Mucosa of rectum (tissue), 2 donors: ENCODE measurements around the gene CYP26B1.

ENCODE experiments used
- H3K27ac ChIP-seq, 2 donors: one replicate each; pipeline ENCODE4 v1.7.0; 2013; ENCODE audit warnings: inconsistent platforms in 2 of 2, low read depth in 2 of 2, low read length in 2 of 2
- H3K27me3 ChIP-seq, 2 donors: one replicate each; pipeline ENCODE4 v1.7.0; 2013; ENCODE audit warnings: low read length in 2 of 2; ENCODE audit not compliant: control insufficient read depth in 2 of 2, insufficient read depth in 2 of 2
- H3K36me3 ChIP-seq, 2 donors: one replicate each; pipeline ENCODE4 v1.7.0; 2013; ENCODE audit warnings: low read length in 2 of 2; ENCODE audit not compliant: control insufficient read depth in 2 of 2, insufficient read depth in 2 of 2
- H3K4me1 ChIP-seq, 2 donors: one replicate each; pipeline ENCODE4 v1.7.0; 2013; ENCODE audit warnings: low read length in 2 of 2, mild to moderate bottlenecking in 1 of 2; ENCODE audit not compliant: control insufficient read depth in 2 of 2, insufficient read depth in 2 of 2
- H3K4me3 ChIP-seq, 2 donors: one replicate each; pipeline ENCODE4 v1.7.0; 2013; ENCODE audit warnings: low read length in 2 of 2
- H3K9ac ChIP-seq, 2 donors: one replicate each; pipeline ENCODE4 v1.7.0; 2013; ENCODE audit warnings: low read length in 2 of 2, low read depth in 1 of 2, mild to moderate bottlenecking in 1 of 2
- H3K9me3 ChIP-seq, 2 donors: one replicate each; pipeline ENCODE4 v1.7.0; 2013; ENCODE audit warnings: low read length in 2 of 2; ENCODE audit not compliant: control insufficient read depth in 2 of 2
- donor health status: healthy.
- donor health status: Normal muscosa, but diverticular disease.

Gene CYP26B1

GRCh38 chr2:72155737-72156136 is 8.1 kb upstream of the CYP26B1 start:
- Histone ChIP-seq H3K27me3 (peaks cover 0 to 5% of the 10 kb centered on the region in 2 donors), H3K9ac (no peak overlapping the region), H3K9me3 (no peaks in the 10 kb centered on the region), H3K27ac (no peak overlapping the region), H3K36me3 (no peaks in the 10 kb centered on the region), H3K4me1 (peaks cover 0 to under 1% of the 10 kb centered on the region in 2 donors), H3K4me3 (no peak overlapping the region)

- peaks cover 1 to 10% of the 10 kb centered on the region in 2 donors for H3K27me3 ChIP-seq
- no peak overlapping the region for H3K4me3 ChIP-seq
- no peak overlapping the region for H3K27ac ChIP-seq
- no peak overlapping the region for H3K9ac ChIP-seq
- no peaks in the 10 kb centered on the region for H3K9me3 ChIP-seq
- H3K4me1 ChIP-seq, result peaks cover 6 to 7% of the 10 kb centered on the region in 2 donors
- H3K36me3 ChIP-seq, result no peaks in the 10 kb centered on the region
Observed at GRCh38 chr2:72155151-72155550, 7.5 kb upstream of the CYP26B1 start.

- Histone ChIP-seq H3K9ac (no peak overlapping the region), H3K27ac (no peak overlapping the region), H3K4me1 (peaks cover 12 to 13% of the 10 kb centered on the region in 2 donors), H3K36me3 (no peaks in the 10 kb centered on the region), H3K4me3 (no peak overlapping the region), H3K27me3 (peaks cover 6 to 13% of the 10 kb centered on the region in 2 donors), H3K9me3 (no peaks in the 10 kb centered on the region)
Observed at GRCh38 chr2:72154386-72154975, 6.8 kb upstream of the CYP26B1 start.

GRCh38 chr2:72153924-72154323 is 6.3 kb upstream of the CYP26B1 start:
- no peaks in the 10 kb centered on the region for H3K9me3 ChIP-seq
- no peaks in the 10 kb centered on the region for H3K36me3 ChIP-seq
- peaks cover 10 to 17% of the 10 kb centered on the region in 2 donors for H3K27me3 ChIP-seq
- H3K9ac ChIP-seq, result no peak overlapping the region
- H3K27ac ChIP-seq, result no peak overlapping the region
- H3K4me3 ChIP-seq, result no peak overlapping the region
- H3K4me1 ChIP-seq, result peaks cover 17 to 18% of the 10 kb centered on the region in 2 donors

- Histone ChIP-seq H3K27ac (no peak overlapping the region), H3K9me3 (no peaks in the 10 kb centered on the region), H3K4me3 (no peak overlapping the region), H3K36me3 (no peaks in the 10 kb centered on the region), H3K9ac (no peak overlapping the region), H3K27me3 (peaks cover 10 to 17% of the 10 kb centered on the region in 2 donors), H3K4me1 (peaks cover 18% of the 10 kb centered on the region in 2 donors)
Observed at GRCh38 chr2:72153026-72153791, 5.5 kb upstream of the CYP26B1 start.

- peaks cover 29 to 33% of the 10 kb centered on the region in 2 donors for H3K27me3 ChIP-seq
- H3K9me3 ChIP-seq, result no peaks in the 10 kb centered on the region
- no peak overlapping the region for H3K27ac ChIP-seq
- H3K36me3 ChIP-seq, result no peaks in the 10 kb centered on the region
- no peak overlapping the region for H3K4me3 ChIP-seq
- H3K4me1 ChIP-seq, result peaks cover 29 to 38% of the 10 kb centered on the region in 2 donors
- H3K9ac ChIP-seq, result no peak overlapping the region
Observed at GRCh38 chr2:72150861-72151356, 3.2 kb upstream of the CYP26B1 start.

GRCh38 chr2:72150157-72150860 is 2.6 kb upstream of the CYP26B1 start:
- Histone ChIP-seq H3K4me3 (peak overlapping the region; percentile 53 to 75), H3K27me3 (peaks cover 33 to 36% of the 10 kb centered on the region in 2 donors), H3K27ac (no peak overlapping the region), H3K4me1 (peaks cover 32 to 41% of the 10 kb centered on the region in 2 donors), H3K36me3 (no peaks in the 10 kb centered on the region), H3K9ac (no peak overlapping the region), H3K9me3 (no peaks in the 10 kb centered on the region)

GRCh38 chr2:72149556-72150156 is 2.0 kb upstream of the CYP26B1 start:
- Histone ChIP-seq H3K36me3 (no peaks in the 10 kb centered on the region), H3K4me1 (peaks cover 39 to 48% of the 10 kb centered on the region in 2 donors), H3K27me3 (peaks cover 35 to 36% of the 10 kb centered on the region in 2 donors), H3K4me3 (peak overlapping the region; percentile 53 to 75), H3K27ac (no peak overlapping the region), H3K9ac (no peak overlapping the region), H3K9me3 (no peaks in the 10 kb centered on the region)

GRCh38 chr2:72148837-72149555 is 1.3 kb upstream of the CYP26B1 start:
- Histone ChIP-seq H3K36me3 (no peaks in the 10 kb centered on the region), H3K9me3 (no peaks in the 10 kb centered on the region), H3K4me1 (peaks cover 43 to 53% of the 10 kb centered on the region in 2 donors), H3K27me3 (peaks cover 36 to 38% of the 10 kb centered on the region in 2 donors), H3K27ac (no peak overlapping the region), H3K9ac (peak overlapping the region; percentile 32 to 36), H3K4me3 (peak overlapping the region; percentile 58 to 76)
